ENCODE measurements around the gene RBCK1.

Gene RBCK1

GRCh38 chr20:430091-430999, 22.2 kb downstream of the RBCK1 start:
- no peaks in the 10 kb centered on the region for H3K9me3 ChIP-seq (ENCODE audit: control insufficient read depth in 2 of 2, low read length in 2 of 2)
- H3K36me3 ChIP-seq (ENCODE audit: control insufficient read depth in 2 of 2, insufficient read depth in 2 of 2, low read length in 2 of 2) = peaks cover 38 to 48% of the 10 kb centered on the region in 2 donors
- H3K27ac ChIP-seq (ENCODE audit: low read depth in 2 of 2, low read length in 2 of 2) = no peak overlapping the region
- H3K4me1 ChIP-seq (ENCODE audit: control insufficient read depth in 2 of 2, insufficient read depth in 2 of 2, low read length in 2 of 2) = peaks cover 0 to 3% of the 10 kb centered on the region in 2 donors
- no peak overlapping the region for H3K9ac ChIP-seq (ENCODE audit: low read depth in 1 of 2, low read length in 2 of 2)
- H3K27me3 ChIP-seq (ENCODE audit: control insufficient read depth in 2 of 2, insufficient read depth in 2 of 2, low read length in 2 of 2) = no peaks in the 10 kb centered on the region
- H3K4me3 ChIP-seq (ENCODE audit: low read length in 2 of 2) = no peak overlapping the region

- H3K9ac ChIP-seq (ENCODE audit: low read depth in 1 of 2, low read length in 2 of 2) = no peak overlapping the region
- no peak overlapping the region for H3K27ac ChIP-seq (ENCODE audit: low read depth in 2 of 2, low read length in 2 of 2)
- peaks cover 46 to 51% of the 10 kb centered on the region in 2 donors for H3K36me3 ChIP-seq (ENCODE audit: control insufficient read depth in 2 of 2, insufficient read depth in 2 of 2, low read length in 2 of 2)
- no peaks in the 10 kb centered on the region for H3K27me3 ChIP-seq (ENCODE audit: control insufficient read depth in 2 of 2, insufficient read depth in 2 of 2, low read length in 2 of 2)
- H3K4me1 ChIP-seq (ENCODE audit: control insufficient read depth in 2 of 2, insufficient read depth in 2 of 2, low read length in 2 of 2) = peaks cover 0 to 3% of the 10 kb centered on the region in 2 donors
- no peaks in the 10 kb centered on the region for H3K9me3 ChIP-seq (ENCODE audit: control insufficient read depth in 2 of 2, low read length in 2 of 2)
- H3K4me3 ChIP-seq (ENCODE audit: low read length in 2 of 2) = no peak overlapping the region
These were observed 23.2 kb downstream of the RBCK1 start for GRCh38 chr20:431012-431904.

GRCh38 chr20:432208-432607, 24.1 kb downstream of the RBCK1 start:
- H3K4me3 ChIP-seq (ENCODE audit: low read length in 2 of 2) = no peak overlapping the region
- H3K36me3 ChIP-seq (ENCODE audit: control insufficient read depth in 2 of 2, insufficient read depth in 2 of 2, low read length in 2 of 2) = peaks cover 50 to 52% of the 10 kb centered on the region in 2 donors
- no peak overlapping the region for H3K27ac ChIP-seq (ENCODE audit: low read depth in 2 of 2, low read length in 2 of 2)
- no peaks in the 10 kb centered on the region for H3K9me3 ChIP-seq (ENCODE audit: control insufficient read depth in 2 of 2, low read length in 2 of 2)
- peaks cover 0 to 3% of the 10 kb centered on the region in 2 donors for H3K4me1 ChIP-seq (ENCODE audit: control insufficient read depth in 2 of 2, insufficient read depth in 2 of 2, low read length in 2 of 2)
- no peaks in the 10 kb centered on the region for H3K27me3 ChIP-seq (ENCODE audit: control insufficient read depth in 2 of 2, insufficient read depth in 2 of 2, low read length in 2 of 2)
- H3K9ac ChIP-seq (ENCODE audit: low read depth in 1 of 2, low read length in 2 of 2) = no peak overlapping the region

GRCh38 chr20:432677-433299, 24.7 kb downstream of the RBCK1 start:
- Histone ChIP-seq H3K27ac (ENCODE audit: low read depth in 2 of 2, low read length in 2 of 2) (no peak overlapping the region), H3K36me3 (ENCODE audit: control insufficient read depth in 2 of 2, insufficient read depth in 2 of 2, low read length in 2 of 2) (peaks cover 47 to 52% of the 10 kb centered on the region in 2 donors), H3K4me1 (ENCODE audit: control insufficient read depth in 2 of 2, insufficient read depth in 2 of 2, low read length in 2 of 2) (peaks cover 0 to 3% of the 10 kb centered on the region in 2 donors), H3K9me3 (ENCODE audit: control insufficient read depth in 2 of 2, low read length in 2 of 2) (no peaks in the 10 kb centered on the region), H3K27me3 (ENCODE audit: control insufficient read depth in 2 of 2, insufficient read depth in 2 of 2, low read length in 2 of 2) (no peaks in the 10 kb centered on the region), H3K4me3 (ENCODE audit: low read length in 2 of 2) (no peak overlapping the region), H3K9ac (ENCODE audit: low read depth in 1 of 2, low read length in 2 of 2) (no peak overlapping the region)

GRCh38 chr20:433300-433975, 25.3 kb downstream of the RBCK1 start:
- H3K4me1 ChIP-seq (ENCODE audit: control insufficient read depth in 2 of 2, insufficient read depth in 2 of 2, low read length in 2 of 2) = peaks cover 0 to 6% of the 10 kb centered on the region in 2 donors
- no peak overlapping the region for H3K27ac ChIP-seq (ENCODE audit: low read depth in 2 of 2, low read length in 2 of 2)
- no peak overlapping the region for H3K4me3 ChIP-seq (ENCODE audit: low read length in 2 of 2)
- H3K9ac ChIP-seq (ENCODE audit: low read depth in 1 of 2, low read length in 2 of 2) = no peak overlapping the region
- H3K27me3 ChIP-seq (ENCODE audit: control insufficient read depth in 2 of 2, insufficient read depth in 2 of 2, low read length in 2 of 2) = no peaks in the 10 kb centered on the region
- no peaks in the 10 kb centered on the region for H3K9me3 ChIP-seq (ENCODE audit: control insufficient read depth in 2 of 2, low read length in 2 of 2)
- H3K36me3 ChIP-seq (ENCODE audit: control insufficient read depth in 2 of 2, insufficient read depth in 2 of 2, low read length in 2 of 2) = peaks cover 47 to 50% of the 10 kb centered on the region in 2 donors

- Histone ChIP-seq H3K4me1 (ENCODE audit: control insufficient read depth in 2 of 2, insufficient read depth in 2 of 2, low read length in 2 of 2) (peaks cover 0 to 10% of the 10 kb centered on the region in 2 donors), H3K9ac (ENCODE audit: low read depth in 1 of 2, low read length in 2 of 2) (no peak overlapping the region), H3K4me3 (ENCODE audit: low read length in 2 of 2) (no peak overlapping the region), H3K9me3 (ENCODE audit: control insufficient read depth in 2 of 2, low read length in 2 of 2) (no peaks in the 10 kb centered on the region), H3K27me3 (ENCODE audit: control insufficient read depth in 2 of 2, insufficient read depth in 2 of 2, low read length in 2 of 2) (no peaks in the 10 kb centered on the region), H3K27ac (ENCODE audit: low read depth in 2 of 2, low read length in 2 of 2) (no peak overlapping the region), H3K36me3 (ENCODE audit: control insufficient read depth in 2 of 2, insufficient read depth in 2 of 2, low read length in 2 of 2) (peaks cover 52 to 54% of the 10 kb centered on the region in 2 donors)
These were observed 26.1 kb downstream of the RBCK1 start for GRCh38 chr20:434221-434620.

GRCh38 chr20:434661-435419, 26.7 kb downstream of the RBCK1 start:
- Histone ChIP-seq H3K9me3 (ENCODE audit: control insufficient read depth in 2 of 2, low read length in 2 of 2) (no peaks in the 10 kb centered on the region), H3K9ac (ENCODE audit: low read depth in 1 of 2, low read length in 2 of 2) (no peak overlapping the region), H3K4me1 (ENCODE audit: control insufficient read depth in 2 of 2, insufficient read depth in 2 of 2, low read length in 2 of 2) (peaks cover 0 to 13% of the 10 kb centered on the region in 2 donors), H3K27ac (ENCODE audit: low read depth in 2 of 2, low read length in 2 of 2) (no peak overlapping the region), H3K27me3 (ENCODE audit: control insufficient read depth in 2 of 2, insufficient read depth in 2 of 2, low read length in 2 of 2) (no peaks in the 10 kb centered on the region), H3K36me3 (ENCODE audit: control insufficient read depth in 2 of 2, insufficient read depth in 2 of 2, low read length in 2 of 2) (peaks cover 55 to 56% of the 10 kb centered on the region in 2 donors), H3K4me3 (ENCODE audit: low read length in 2 of 2) (no peak overlapping the region)

GRCh38 chr20:435558-435957, 27.5 kb downstream of the RBCK1 start:
- Histone ChIP-seq H3K27ac (ENCODE audit: low read depth in 2 of 2, low read length in 2 of 2) (no peak overlapping the region), H3K9ac (ENCODE audit: low read depth in 1 of 2, low read length in 2 of 2) (no peak overlapping the region), H3K4me1 (ENCODE audit: control insufficient read depth in 2 of 2, insufficient read depth in 2 of 2, low read length in 2 of 2) (peaks cover 0 to 13% of the 10 kb centered on the region in 2 donors), H3K9me3 (ENCODE audit: control insufficient read depth in 2 of 2, low read length in 2 of 2) (no peaks in the 10 kb centered on the region), H3K27me3 (ENCODE audit: control insufficient read depth in 2 of 2, insufficient read depth in 2 of 2, low read length in 2 of 2) (no peaks in the 10 kb centered on the region), H3K4me3 (ENCODE audit: low read length in 2 of 2) (no peak overlapping the region), H3K36me3 (ENCODE audit: control insufficient read depth in 2 of 2, insufficient read depth in 2 of 2, low read length in 2 of 2) (peaks cover 55 to 56% of the 10 kb centered on the region in 2 donors)

GRCh38 chr20:436476-436875, 28.4 kb downstream of the RBCK1 start:
- Histone ChIP-seq H3K27ac (ENCODE audit: low read depth in 2 of 2, low read length in 2 of 2) (no peak overlapping the region), H3K9ac (ENCODE audit: low read depth in 1 of 2, low read length in 2 of 2) (no peak overlapping the region), H3K27me3 (ENCODE audit: control insufficient read depth in 2 of 2, insufficient read depth in 2 of 2, low read length in 2 of 2) (no peaks in the 10 kb centered on the region), H3K4me3 (ENCODE audit: low read length in 2 of 2) (no peak overlapping the region), H3K36me3 (ENCODE audit: control insufficient read depth in 2 of 2, insufficient read depth in 2 of 2, low read length in 2 of 2) (peaks cover 56 to 60% of the 10 kb centered on the region in 2 donors), H3K9me3 (ENCODE audit: control insufficient read depth in 2 of 2, low read length in 2 of 2) (no peaks in the 10 kb centered on the region), H3K4me1 (ENCODE audit: control insufficient read depth in 2 of 2, insufficient read depth in 2 of 2, low read length in 2 of 2) (peaks cover 0 to 13% of the 10 kb centered on the region in 2 donors)
